Stimulated activated CD4-positive, alpha-beta T cell treated with anti-CD3 and anti-CD28 coated beads, Interleukin-12 subunit alpha, Interleukin-12 subunit beta, amount 100 ng/mL, for 24 hours (primary cell): ENCODE data around the gene PXYLP1.

ENCODE experiments used
- DNase-seq, 2 experiments: peaks; one replicate each; pipeline ENCODE4 v3.0.0-alpha.2; 2020; ENCODE audit warnings: low read depth in 2 of 2

The PXYLP1 gene

GRCh38 chr3:141229132-141229531, 2.5 kb upstream of the PXYLP1 start:
- no peak for DNase-seq

GRCh38 chr3:141230293-141230692, 1.3 kb upstream of the PXYLP1 start:
- no peak for DNase-seq

- no peak for DNase-seq
Measured at GRCh38 chr3:141231952-141232823, 563 bp downstream of the PXYLP1 start.

- DNase-seq = no peak
Measured at GRCh38 chr3:141233457-141234161, 2.0 kb downstream of the PXYLP1 start.

GRCh38 chr3:141234283-141234682, 2.7 kb downstream of the PXYLP1 start:
- DNase-seq = no peak

- DNase-seq = no peak
Measured at GRCh38 chr3:141235661-141236171, 4.1 kb downstream of the PXYLP1 start.

GRCh38 chr3:141236361-141236760, 4.7 kb downstream of the PXYLP1 start:
- DNase-seq = no peak

GRCh38 chr3:141237701-141238521, 6.3 kb downstream of the PXYLP1 start:
- DNase-seq = no peak

GRCh38 chr3:141239511-141240281, 8.1 kb downstream of the PXYLP1 start:
- no peak for DNase-seq

- no peak for DNase-seq
Measured at GRCh38 chr3:141240286-141240685, 8.7 kb downstream of the PXYLP1 start.

- DNase-seq = no peak
Measured at GRCh38 chr3:141240687-141241615, 9.3 kb downstream of the PXYLP1 start.

GRCh38 chr3:141241616-141242376, 10.2 kb downstream of the PXYLP1 start:
- no peak for DNase-seq

- no peak for DNase-seq
Measured at GRCh38 chr3:141242377-141243092, 10.9 kb downstream of the PXYLP1 start.

- peak; percentile 33 to 45 for DNase-seq
Measured at GRCh38 chr3:141243271-141243707, 11.7 kb downstream of the PXYLP1 start.

- DNase-seq = no peak
Measured at GRCh38 chr3:141246224-141246957, 14.8 kb downstream of the PXYLP1 start.

- no peak for DNase-seq
Measured at GRCh38 chr3:141246958-141247301, 15.3 kb downstream of the PXYLP1 start.

- DNase-seq = no peak
Measured at GRCh38 chr3:141248064-141248463, 16.4 kb downstream of the PXYLP1 start.

- DNase-seq = no peak
Measured at GRCh38 chr3:141249041-141249440, 17.4 kb downstream of the PXYLP1 start.
